Stomach (tissue), 9 donors: ENCODE results near the gene GPR158. TPM values are rescaled to one million over a fixed set of nuclear protein-coding genes. Genes with fewer than 3 reads are reported as not detected.

Experiments
- DNase-seq, 2 donors: peaks; one replicate each; pipeline versions ENCODE4 v3.0.0 to v3.0.0-alpha.2; 2013 to 2019
- H3K27ac ChIP-seq, 5 donors: fragments of 200-600 bp in 4 of 5; sonication (generic) in 4 of 5; one replicate each; pipeline ENCODE4 v1.5.1; 2013 to 2019; ENCODE audit warnings: mild to moderate bottlenecking in 1 of 5, moderate library complexity in 1 of 5
- H3K27me3 ChIP-seq, 3 donors: fragments of 200-600 bp; sonication (generic); one replicate each; pipeline ENCODE4 v1.5.1; 2017 to 2019; ENCODE audit warnings: mixed run types in 1 of 3
- H3K36me3 ChIP-seq, 4 donors: fragments of 200-600 bp; sonication (generic); 1 replicate in 3 of 4; 2 replicates in 1 of 4; pipeline ENCODE4 v1.5.1; 2016 to 2019
- H3K4me1 ChIP-seq, 4 donors: fragments of 200-600 bp; sonication (generic); one replicate each; pipeline ENCODE4 v1.5.1; 2016 to 2019
- H3K4me3 ChIP-seq, 4 donors: fragments of 200-600 bp; sonication (generic) in 3 of 4; one replicate each; pipeline ENCODE4 v1.5.1; 2016 to 2019; ENCODE audit warnings: mild to moderate bottlenecking in 1 of 4
- H3K9me3 ChIP-seq, 4 donors: fragments of 200-600 bp; sonication (generic); one replicate each; pipeline ENCODE4 v1.5.1; 2016 to 2019
- EP300 ChIP-seq: sonication (generic); formaldehyde crosslinking; IDR thresholded peaks from one replicate; pipeline ENCODE4 v1.6.1; 2017; ENCODE audit warnings: antibody characterized with exemption
- POLR2A ChIP-seq, 4 donors: fragments of 450-650 bp; IDR thresholded peaks; one replicate each; pipeline ENCODE4 v1.6.1; 2016; ENCODE audit warnings: antibody characterized with exemption in 4 of 4, control low read depth in 2 of 4, mild to moderate bottlenecking in 1 of 4, moderate library complexity in 1 of 4
- POLR2AphosphoS5 ChIP-seq, 3 donors: sonication (generic); formaldehyde crosslinking; IDR thresholded peaks; one replicate each; pipeline ENCODE4 v1.6.1; 2016; ENCODE audit warnings: antibody characterized with exemption in 3 of 3
- WGBS, 5 donors: extraction: QIAGEN DNeasy Blood & Tissue Kit in 3 of 5; methylation state at CpG; one replicate each; pipeline versions ENCODE4 v1.1.5 to v1.1.7; 2013 to 2018; 5-methylcytosine and 5-hydroxymethylcytosine counted together
- intact Hi-C: fragments of 100-400 bp; cut with DNase I; formaldehyde crosslinking; loops from one replicate; pipeline ENCODE4 v1.15.1; 2023; ENCODE audit warnings: low total_unique reads
- polyA plus RNA-seq, 3 donors: library from polyadenylated mRNA; stranded (reverse); fragments of 200-250 nt; gene quantifications; one replicate each; pipeline ENCODE4 v1.2.3, GENCODE V29; 2013
- total RNA-seq, 5 donors: library from RNA; depleted of rRNA; stranded (reverse); fragments of >200 nt; gene quantifications; one replicate each; pipeline versions ENCODE4 v1.1.0 to v1.2.3, GENCODE V29; 2014 to 2016
- TF ChIP-seq, protein P1 (sequence below), 7 experiments: fragments of 450-650 bp in 4 of 7; fragments of 200-600 bp in 3 of 7; sonication (generic) in 3 of 7; IDR thresholded peaks; one replicate each; pipeline ENCODE4 v1.5.1; 2016 to 2019; ENCODE audit warnings: antibody characterized with exemption in 7 of 7, control low read depth in 2 of 7, mild to moderate bottlenecking in 1 of 7
- donor health status: healthy with polysubstance abuse.
- donor health status: Bipolar disorder and iron deficiency.
- donor health status: healthy.

GPR158 gene
- total and polyA plus RNA-seq, 8 donors = 0.05 to 1.1 (median 0.20) TPM; not detected in 4

DNA sequence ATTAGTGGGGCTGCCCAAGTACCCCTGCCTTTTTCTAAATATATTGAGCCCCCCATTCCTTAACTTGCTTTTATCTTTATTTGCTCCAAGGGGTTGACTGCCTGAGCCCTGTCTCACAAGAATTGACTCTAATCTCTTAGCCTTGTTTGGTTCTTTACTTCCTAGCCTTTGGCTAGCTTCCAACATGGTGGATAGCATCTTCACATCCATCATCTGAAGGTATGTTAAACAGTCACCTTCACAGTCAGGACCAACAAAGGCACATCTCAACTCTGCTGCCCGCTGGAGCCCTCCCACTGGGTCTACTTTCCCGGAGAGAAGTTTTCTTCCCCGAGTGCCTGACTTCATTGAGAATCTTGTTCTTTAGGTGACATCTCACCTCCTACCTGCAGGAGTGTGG lies 329.5 kb downstream of the GPR158 start:
- Histone ChIP-seq H3K4me3 (no peak overlapping the region), H3K9me3 (no peaks in the 10 kb centered on the region), H3K36me3 (no peaks in the 10 kb centered on the region), H3K4me1 (no peaks in the 10 kb centered on the region), H3K27ac (no peak overlapping the region), H3K27me3 (no peaks in the 10 kb centered on the region)
- 62 to 84% (median 72%) methylated on average over 3 of the region's 3 CpGs for WGBS, 5 donors
- TF ChIP-seq POLR2AphosphoS5 (IDR thresholded peaks at IDR 0.05) (no peak), EP300 (no peak), POLR2A (IDR thresholded peaks at IDR 0.05) (no peak)
- TF ChIP-seq, protein P1, sequence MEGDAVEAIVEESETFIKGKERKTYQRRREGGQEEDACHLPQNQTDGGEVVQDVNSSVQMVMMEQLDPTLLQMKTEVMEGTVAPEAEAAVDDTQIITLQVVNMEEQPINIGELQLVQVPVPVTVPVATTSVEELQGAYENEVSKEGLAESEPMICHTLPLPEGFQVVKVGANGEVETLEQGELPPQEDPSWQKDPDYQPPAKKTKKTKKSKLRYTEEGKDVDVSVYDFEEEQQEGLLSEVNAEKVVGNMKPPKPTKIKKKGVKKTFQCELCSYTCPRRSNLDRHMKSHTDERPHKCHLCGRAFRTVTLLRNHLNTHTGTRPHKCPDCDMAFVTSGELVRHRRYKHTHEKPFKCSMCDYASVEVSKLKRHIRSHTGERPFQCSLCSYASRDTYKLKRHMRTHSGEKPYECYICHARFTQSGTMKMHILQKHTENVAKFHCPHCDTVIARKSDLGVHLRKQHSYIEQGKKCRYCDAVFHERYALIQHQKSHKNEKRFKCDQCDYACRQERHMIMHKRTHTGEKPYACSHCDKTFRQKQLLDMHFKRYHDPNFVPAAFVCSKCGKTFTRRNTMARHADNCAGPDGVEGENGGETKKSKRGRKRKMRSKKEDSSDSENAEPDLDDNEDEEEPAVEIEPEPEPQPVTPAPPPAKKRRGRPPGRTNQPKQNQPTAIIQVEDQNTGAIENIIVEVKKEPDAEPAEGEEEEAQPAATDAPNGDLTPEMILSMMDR (IDR thresholded peaks at IDR 0.05) = no peak
- intact Hi-C loops = no loop called here
- no peak for DNase-seq

DNA sequence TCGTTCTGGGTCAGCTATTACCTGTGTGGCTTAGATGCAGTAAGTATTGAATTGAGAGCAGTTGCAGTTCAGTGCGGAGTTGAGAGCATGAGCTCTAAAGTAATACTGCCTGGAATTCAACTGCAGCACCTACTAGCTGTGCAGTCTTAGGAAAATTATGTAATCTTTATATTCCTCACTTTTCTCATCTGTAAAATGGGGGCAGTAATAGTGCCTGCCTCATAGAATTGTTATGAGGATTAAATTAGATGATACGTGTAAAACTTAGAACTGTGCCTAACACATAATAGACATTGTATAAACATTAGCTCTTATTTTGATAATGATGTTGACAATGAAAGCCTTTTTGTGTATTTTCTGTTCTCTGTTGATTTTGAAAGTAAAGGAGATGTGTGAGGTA lies 330.0 kb downstream of the GPR158 start:
- intact Hi-C loops = no loop called here
- TF ChIP-seq EP300 (no peak), POLR2A (IDR thresholded peaks at IDR 0.05) (no peak), POLR2AphosphoS5 (IDR thresholded peaks at IDR 0.05) (no peak)
- TF ChIP-seq, protein P1 (IDR thresholded peaks at IDR 0.05) = no peak
- H3K4me3 ChIP-seq = no peak overlapping the region

DNA sequence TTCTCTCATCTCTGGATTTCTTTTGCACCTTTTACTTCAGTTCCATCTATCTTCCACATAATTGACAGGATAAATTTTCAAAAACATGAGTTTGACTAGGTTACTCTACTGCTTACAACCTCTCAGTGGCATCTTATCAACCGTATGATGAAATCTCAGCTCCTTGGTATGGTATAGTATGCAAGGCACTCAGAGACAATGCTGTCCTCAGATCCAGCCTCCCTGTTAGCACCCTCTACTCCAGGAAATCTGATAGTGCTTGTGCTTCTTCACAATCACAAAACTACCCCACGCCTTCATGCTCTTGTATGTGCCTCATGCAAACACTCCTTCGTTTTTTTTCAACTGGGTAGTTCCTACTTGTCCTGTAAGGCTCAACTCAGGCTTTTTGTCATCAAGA lies 330.7 kb downstream of the GPR158 start:
- intact Hi-C loops = no loop called here
- H3K4me3 ChIP-seq = no peak overlapping the region
- H3K4me1 ChIP-seq = no peaks in the 10 kb centered on the region
- no peak overlapping the region for H3K27ac ChIP-seq
- no peak for DNase-seq
- no peaks in the 10 kb centered on the region for H3K9me3 ChIP-seq
- TF ChIP-seq, protein P1 (IDR thresholded peaks at IDR 0.05) = no peak
- TF ChIP-seq POLR2A (IDR thresholded peaks at IDR 0.05) (no peak), POLR2AphosphoS5 (IDR thresholded peaks at IDR 0.05) (no peak), EP300 (no peak)
- no peaks in the 10 kb centered on the region for H3K36me3 ChIP-seq
- WGBS, 5 donors = 64 to 76% (median 72%) methylated on average over 3 of the region's 3 CpGs
- H3K27me3 ChIP-seq = no peaks in the 10 kb centered on the region

More for the DNA sequence above, 330.0 kb downstream of the GPR158 start:
- no peaks in the 10 kb centered on the region for H3K9me3 ChIP-seq
- no peak for DNase-seq
- WGBS, 5 donors = 67 to 73% (median 72%) methylated on average over 3 of the region's 3 CpGs
- H3K36me3 ChIP-seq = no peaks in the 10 kb centered on the region
- no peaks in the 10 kb centered on the region for H3K27me3 ChIP-seq
- H3K27ac ChIP-seq = no peak overlapping the region
- H3K4me1 ChIP-seq = no peaks in the 10 kb centered on the region

DNA sequence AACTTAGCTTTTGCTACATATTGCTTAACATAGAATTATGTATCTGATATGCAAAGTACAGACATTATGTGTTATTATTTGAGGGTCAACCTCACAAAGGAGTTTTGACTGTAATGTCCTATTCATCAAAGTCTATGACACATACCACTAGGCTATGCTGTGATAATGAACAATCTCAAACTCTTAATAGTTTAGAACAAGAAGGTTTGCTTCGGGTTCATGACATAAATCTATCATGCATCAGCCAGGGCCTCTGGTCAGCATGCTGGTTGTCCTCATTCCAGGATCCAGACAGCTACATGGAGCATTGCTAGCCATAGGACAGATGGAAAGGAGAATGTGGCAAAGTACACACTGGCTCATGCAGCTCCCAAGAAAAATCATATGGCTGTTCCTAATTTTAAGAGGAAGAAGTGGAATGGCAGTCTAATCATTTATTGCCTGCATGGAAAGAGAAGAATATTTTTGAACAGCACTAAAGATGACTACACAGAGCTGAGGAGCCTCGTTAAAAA lies 332.1 kb downstream of the GPR158 start:
- intact Hi-C loops = no loop called here
- Histone ChIP-seq H3K4me3 (no peak overlapping the region), H3K27me3 (no peaks in the 10 kb centered on the region), H3K4me1 (no peaks in the 10 kb centered on the region), H3K9me3 (no peaks in the 10 kb centered on the region), H3K36me3 (no peaks in the 10 kb centered on the region), H3K27ac (no peak overlapping the region)
- WGBS, 5 donors = 48 to 60% (median 54%) methylated on average over 2 of the region's 2 CpGs
- TF ChIP-seq EP300 (no peak), POLR2A (IDR thresholded peaks at IDR 0.05) (no peak), POLR2AphosphoS5 (IDR thresholded peaks at IDR 0.05) (no peak)
- TF ChIP-seq, protein P1 (IDR thresholded peaks at IDR 0.05) = no peak
- no peak for DNase-seq
